Measurements from ENCODE around the gene MVB12B. TPM values are rescaled to one million over a fixed set of nuclear protein-coding genes. Genes with fewer than 3 reads are reported as not detected.

MVB12B gene
- polyA plus RNA-seq, 1 donor: 16.5 TPM

DNA sequence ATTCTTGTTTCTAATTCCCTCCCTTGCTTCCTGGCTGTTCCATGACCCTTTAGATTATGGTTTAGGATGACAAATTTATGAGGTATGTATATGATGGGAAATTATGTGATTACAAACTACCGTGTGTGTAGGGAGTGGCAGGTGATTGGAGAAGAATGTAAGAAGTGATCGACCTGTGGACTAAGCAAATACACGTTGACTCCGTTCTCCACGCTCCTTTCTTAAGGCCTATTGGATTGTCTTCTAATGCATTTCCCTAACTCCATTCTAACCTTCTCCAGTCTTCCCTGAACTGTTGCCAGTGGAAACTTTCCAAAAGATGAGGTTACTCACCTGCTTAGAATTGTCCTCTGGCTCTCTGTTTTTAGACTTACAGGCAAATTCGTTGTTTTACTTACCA is 36.6 kb downstream of the MVB12B start:
- DNase-seq (ENCODE audit: low read depth): no peak

DNA sequence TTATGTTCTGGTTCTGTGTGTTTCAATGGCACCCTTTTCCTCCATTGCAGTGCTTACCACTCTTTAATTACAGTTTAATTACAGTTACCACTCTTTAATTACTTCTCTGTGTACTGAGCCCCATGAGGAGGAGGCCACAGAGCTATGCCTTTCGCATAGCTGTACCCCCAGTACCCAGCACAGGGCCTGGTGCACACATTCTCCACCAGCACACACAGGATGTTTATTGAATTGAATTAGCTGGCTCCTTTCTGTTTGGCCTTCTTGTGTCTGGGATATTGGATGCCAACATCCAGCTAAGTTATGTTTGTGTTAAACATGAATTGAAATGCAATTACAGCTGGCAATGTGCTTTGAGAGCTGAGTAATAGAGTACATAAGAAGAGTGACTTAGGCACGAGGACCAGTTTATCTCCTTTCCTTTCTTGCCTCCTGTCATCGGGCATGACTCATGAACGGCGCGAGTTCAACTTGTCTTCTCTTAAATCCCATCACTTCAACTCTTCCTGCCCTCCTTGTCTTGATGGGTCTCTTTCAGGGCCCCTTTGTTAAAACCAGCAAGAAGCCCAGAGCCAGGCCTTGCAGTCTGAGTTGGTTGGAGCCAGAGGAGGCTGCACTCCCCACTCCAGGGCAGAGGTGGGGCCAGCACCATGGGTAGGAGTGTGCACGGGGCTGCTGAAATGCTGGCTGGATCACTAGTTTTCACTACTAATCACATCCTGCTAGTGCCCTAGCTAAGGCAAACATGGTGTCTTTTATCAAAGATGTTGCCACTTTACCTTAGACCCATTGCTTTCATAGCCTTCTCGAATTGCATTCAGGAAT is 37.4 kb downstream of the MVB12B start:
- DNase-seq (ENCODE audit: low read depth): no peak

- no peak for DNase-seq (ENCODE audit: low read depth)
Measured at GRCh38 chr9:126365780-126366179, 39.2 kb downstream of the MVB12B start.

- no peak for DNase-seq (ENCODE audit: low read depth)
Measured at GRCh38 chr9:126366366-126367011, 39.9 kb downstream of the MVB12B start.

DNA sequence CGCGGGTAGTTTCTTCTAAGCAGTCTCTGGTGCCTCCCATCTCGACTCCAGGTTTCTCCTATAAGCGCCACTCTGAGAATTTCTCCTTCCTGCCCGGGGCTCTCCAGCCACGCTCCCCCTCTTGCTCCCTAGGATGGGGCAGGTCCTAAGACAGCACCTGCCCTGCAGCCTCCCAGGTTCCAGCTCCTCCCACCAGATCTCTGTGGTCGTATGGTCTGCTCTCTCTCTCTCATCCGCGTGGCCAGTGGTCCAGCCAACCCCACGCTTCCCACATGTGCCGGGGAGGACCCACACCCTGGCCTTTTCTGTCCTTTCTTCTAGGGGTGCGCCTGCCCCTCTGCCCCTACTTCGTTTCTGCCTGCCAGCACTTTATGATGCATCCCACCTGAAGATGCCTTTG is 40.5 kb downstream of the MVB12B start:
- no peak for DNase-seq (ENCODE audit: low read depth)

DNA sequence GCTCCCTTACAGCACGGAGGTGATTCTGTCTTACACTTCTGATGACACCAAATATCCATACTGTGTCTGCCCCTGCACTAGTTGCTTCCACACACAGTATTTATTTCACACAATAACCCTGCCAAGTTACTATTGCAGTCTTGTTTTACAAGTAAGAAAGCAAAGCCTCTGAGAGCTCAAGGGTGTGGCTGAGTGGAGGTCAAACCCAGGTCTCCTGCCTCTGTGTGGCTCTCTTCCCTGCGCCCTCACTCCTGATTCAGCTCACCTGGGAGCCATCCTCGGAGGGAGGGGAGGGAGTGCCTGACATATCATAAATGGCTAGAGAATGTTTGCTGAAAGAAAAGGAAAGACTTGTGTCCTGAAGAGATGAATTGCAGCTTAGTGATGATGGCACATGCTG is 41.0 kb downstream of the MVB12B start:
- no peak for DNase-seq (ENCODE audit: low read depth)

- no peak for DNase-seq (ENCODE audit: low read depth)
Measured at GRCh38 chr9:126368020-126368419, 41.4 kb downstream of the MVB12B start.

- DNase-seq (ENCODE audit: low read depth): no peak
Measured at GRCh38 chr9:126371007-126371870, 44.6 kb downstream of the MVB12B start.

DNA sequence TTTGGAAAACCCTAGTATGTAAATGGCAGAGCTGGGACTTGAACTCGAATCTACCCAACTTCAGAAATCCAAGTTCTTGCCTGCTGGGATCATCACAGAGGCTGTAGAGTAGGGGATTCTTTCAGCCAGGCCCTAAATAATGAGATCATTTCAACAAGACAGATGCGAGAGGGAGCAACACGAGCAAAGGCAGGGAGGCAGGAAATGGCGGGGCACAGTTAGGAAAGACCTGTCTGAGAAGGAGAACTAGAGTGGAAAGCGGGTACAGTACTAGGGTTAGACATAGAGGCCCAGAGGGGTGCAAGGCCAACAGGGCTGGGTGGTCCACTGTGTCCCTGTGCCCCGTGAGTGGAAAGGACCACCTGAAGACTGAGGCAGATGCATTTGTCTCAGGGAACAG is 46.1 kb downstream of the MVB12B start:
- no peak for DNase-seq (ENCODE audit: low read depth)

- DNase-seq (ENCODE audit: low read depth): no peak
Measured at GRCh38 chr9:126373241-126373640, 46.6 kb downstream of the MVB12B start.

GRCh38 chr9:126374366-126374781 is 47.7 kb downstream of the MVB12B start:
- no peak for DNase-seq (ENCODE audit: low read depth)

- DNase-seq (ENCODE audit: low read depth): no peak
Measured at GRCh38 chr9:126375386-126375785, 48.8 kb downstream of the MVB12B start.

DNA sequence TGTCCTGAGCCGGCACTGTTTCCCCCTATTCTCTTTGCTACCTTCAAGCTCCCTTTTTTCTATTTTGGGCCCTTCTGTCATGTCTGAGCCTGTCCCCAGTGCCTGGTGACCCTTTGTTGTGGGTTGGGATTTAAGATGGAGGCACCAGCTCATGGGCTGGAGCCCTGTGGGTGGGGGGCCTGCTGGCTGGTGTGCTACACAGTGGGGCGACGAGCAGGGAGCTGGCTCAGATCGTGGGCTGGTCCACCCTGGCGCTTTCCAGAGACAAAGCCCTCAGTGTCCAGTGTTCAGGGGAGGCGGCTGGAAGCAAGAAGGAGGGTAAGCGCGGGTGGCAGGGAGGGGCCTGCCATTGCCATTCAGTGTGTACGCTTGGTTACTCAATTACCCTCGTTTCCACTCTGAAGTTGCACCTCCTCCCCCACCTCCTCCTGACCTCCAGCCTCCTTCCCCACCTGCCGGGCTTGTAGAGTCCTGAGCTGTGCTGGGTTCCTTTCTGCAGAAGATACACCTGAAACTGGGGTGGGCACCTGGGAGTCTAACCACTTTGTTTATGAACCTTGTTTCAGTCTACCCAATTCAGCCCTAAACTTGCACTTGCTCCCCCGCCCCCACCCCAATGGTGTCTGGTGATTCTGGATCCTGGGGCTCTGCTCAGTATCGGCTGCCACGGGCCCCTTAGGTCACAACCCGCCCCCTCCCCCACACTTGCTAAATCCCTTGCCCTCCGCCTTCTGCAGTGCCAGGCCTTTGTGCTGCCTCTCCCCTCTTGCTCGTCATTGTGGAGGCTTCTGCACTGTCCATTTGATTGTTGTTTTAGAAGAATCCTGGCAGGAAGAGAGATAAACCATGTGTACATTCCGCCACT is 49.9 kb downstream of the MVB12B start:
- DNase-seq (ENCODE audit: low read depth): no peak

DNA sequence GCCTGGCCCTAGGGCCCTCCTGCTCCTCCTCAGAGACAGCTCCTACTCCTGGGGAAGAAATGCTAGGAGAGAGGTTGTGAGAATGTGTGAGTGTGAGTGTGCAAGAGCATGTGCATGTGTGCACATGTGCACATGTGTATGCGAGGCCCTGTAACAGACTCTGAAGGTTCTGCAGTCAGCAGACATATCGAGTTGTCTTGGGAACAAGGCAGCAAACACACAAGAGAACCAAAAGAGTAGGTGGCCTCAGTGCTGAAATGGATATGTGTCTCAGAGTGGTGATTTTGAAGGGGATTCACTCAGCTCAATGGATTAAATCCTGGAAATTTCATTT is 50.5 kb downstream of the MVB12B start:
- DNase-seq (ENCODE audit: low read depth): no peak

- no peak for DNase-seq (ENCODE audit: low read depth)
Measured at GRCh38 chr9:126377536-126377935, 50.9 kb downstream of the MVB12B start.

DNA sequence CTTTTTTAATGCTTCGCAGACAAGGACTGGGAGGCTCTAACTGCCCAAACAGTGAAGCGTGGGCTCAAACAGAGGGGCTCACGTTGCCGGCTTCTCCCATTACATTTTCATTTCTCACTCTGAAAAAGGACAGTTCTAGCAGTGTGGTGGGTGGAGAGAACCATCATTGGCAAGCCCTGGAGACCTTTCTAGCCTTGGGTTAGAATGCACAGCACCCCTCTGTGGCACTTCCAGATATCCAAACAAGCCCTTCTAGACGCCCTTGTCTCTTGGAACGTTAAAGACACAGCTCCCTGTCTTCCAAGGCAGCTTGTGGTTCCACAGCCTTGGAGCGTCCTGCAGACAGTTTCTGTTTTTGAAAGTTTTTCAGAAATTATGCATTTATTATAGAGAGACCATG is 52.1 kb downstream of the MVB12B start:
- no peak for DNase-seq (ENCODE audit: low read depth)

GRCh38 chr9:126379661-126380360 is 53.2 kb downstream of the MVB12B start:
- no peak for DNase-seq (ENCODE audit: low read depth)

DNA sequence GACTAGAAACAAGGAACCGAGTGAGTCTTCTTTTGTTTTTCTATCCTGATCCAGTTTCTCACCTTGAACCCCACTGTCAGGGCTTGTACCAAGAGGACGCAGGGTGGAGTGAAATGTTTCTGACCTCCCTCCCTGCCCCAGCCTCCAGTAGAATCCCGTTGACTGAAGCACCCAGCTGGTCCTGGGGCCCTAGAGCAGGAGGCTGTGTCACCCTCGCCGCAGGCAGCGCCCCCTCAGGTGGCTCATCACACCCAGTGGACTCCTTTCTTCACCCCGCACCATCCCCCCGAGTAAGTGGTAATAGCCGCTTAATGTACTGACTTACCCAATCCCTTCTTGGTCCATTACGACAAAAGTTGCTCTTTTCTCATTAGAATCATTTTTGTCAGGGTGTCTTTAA is 53.8 kb downstream of the MVB12B start:
- DNase-seq (ENCODE audit: low read depth): no peak

DNA sequence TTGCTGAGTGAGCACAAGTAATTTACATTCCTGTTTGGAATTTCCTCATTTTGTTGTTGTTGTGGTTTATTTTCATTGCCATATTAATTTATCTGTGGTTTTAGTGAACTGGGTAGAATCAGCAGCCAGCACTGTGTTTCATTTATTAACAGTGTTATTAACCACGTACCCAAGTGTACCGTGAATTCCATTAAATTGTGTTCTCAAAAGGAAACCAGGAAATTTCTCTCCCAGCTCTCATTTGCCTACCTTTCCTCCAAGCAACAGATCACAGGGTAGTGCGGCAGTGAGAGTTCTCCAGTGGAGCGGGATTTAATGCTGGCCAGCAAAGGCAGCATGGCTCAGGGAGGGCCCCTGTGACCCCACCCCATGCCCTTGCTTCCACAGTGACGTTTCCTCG is 54.6 kb downstream of the MVB12B start:
- DNase-seq (ENCODE audit: low read depth): no peak

DNA sequence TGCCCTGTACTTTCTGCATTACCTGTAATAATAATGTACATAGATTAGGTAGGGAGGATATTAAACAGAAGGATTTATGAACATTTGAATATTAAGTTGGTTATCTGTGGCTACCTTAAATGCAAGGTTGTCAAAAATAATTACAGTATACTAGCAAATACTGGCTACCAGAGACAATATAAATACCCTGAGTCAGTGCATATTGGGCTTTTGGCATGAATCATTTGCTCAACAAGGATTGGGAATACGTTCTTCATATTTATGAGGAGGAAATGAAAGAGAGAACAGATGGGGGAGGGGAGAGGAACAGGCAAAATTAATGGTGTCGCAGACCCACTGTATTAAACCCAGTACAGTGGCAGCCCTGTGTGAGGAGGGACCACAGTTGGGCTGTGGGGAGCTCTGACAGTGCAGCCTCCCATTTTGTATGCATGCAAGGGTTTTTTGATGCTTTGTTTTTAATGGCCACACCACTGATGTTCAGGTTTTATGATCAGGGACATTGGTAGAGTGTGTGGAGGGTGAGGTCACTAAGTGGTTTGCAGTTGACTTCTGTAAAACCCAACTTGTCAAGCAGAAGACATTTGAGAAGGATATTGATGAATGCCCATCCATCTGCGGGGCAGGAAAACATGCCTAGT is 56.9 kb downstream of the MVB12B start:
- DNase-seq (ENCODE audit: low read depth): no peak
